Cardiac muscle cell (in vitro differentiated cells and primary cell): ENCODE results near the gene SV2A. TPM values are rescaled to one million over a fixed set of nuclear protein-coding genes. Genes with fewer than 3 reads are reported as not detected.
"Not testable (repeated sequence)": the region's sequence is repeated elsewhere in the genome, so short reads cannot be mapped to it uniquely, and the experiment has no call there.

Source experiments
- DNase-seq, 2 donors: peaks; one replicate each; pipeline versions ENCODE4 v3.0.0 to v3.0.0-alpha.2; 2010 to 2017; ENCODE audit warnings: low read depth in 1 of 2, low spot score in 1 of 2
- H3K27ac ChIP-seq: fragments of 200-600 bp; sonication (generic); 2 replicates; pipeline ENCODE4 v1.5.1; 2016
- H3K27me3 ChIP-seq: fragments of 200-600 bp; sonication (generic); 2 replicates; pipeline ENCODE4 v1.6.0; 2016; ENCODE audit warnings: control low read depth
- H3K36me3 ChIP-seq: fragments of 200-600 bp; sonication (generic); 2 replicates; pipeline ENCODE4 v1.5.1; 2016; ENCODE audit warnings: control low read depth
- H3K4me1 ChIP-seq: fragments of 200-600 bp; sonication (generic); 2 replicates; pipeline ENCODE4 v1.8.1; 2017; ENCODE audit warnings: low read depth, mild to moderate bottlenecking, mixed run types
- H3K4me3 ChIP-seq: fragments of 200-600 bp; sonication (generic); 2 replicates; pipeline ENCODE4 v1.5.1; 2016; ENCODE audit warnings: mild to moderate bottlenecking
- H3K9me3 ChIP-seq: fragments of 200-600 bp; sonication (generic); 2 replicates; pipeline ENCODE4 v1.5.1; 2017; ENCODE audit warnings: low read depth, mild to moderate bottlenecking, control low read depth
- CTCF ChIP-seq: IDR thresholded peaks from 2 replicates; pipeline ENCODE4 v1.5.1; 2012; ENCODE audit warnings: low read depth, mild to moderate bottlenecking, low read length
- polyA plus RNA-seq: library from polyadenylated mRNA; unstranded; fragments of >200 nt; fragmentation: Nextera tagmentation; extraction: Ambion mirVana; gene quantifications from 2 replicates; pipeline ENCODE4 v1.2.1, GENCODE V29; 2016
- total RNA-seq: library from RNA; depleted of rRNA; stranded (reverse); fragments of >200 nt; gene quantifications from 2 replicates; pipeline ENCODE4 v1.2.3, GENCODE V29; 2016

The SV2A gene
- total and polyA plus RNA-seq, 2 experiments from 2014 or later: 19.2 to 23.3 TPM

- Histone ChIP-seq H3K9me3 (no peaks in the 10 kb centered on the region), H3K27ac (peak overlapping the region; percentile 62), H3K4me1 (no peaks in the 10 kb centered on the region), H3K4me3 (no peak overlapping the region), H3K27me3 (no peaks in the 10 kb centered on the region), H3K36me3 (peaks cover 48% of the 10 kb centered on the region)
- no peak for DNase-seq
- TF ChIP-seq CTCF: no peak
Measured at GRCh38 chr1:149962736-149963135, 45.1 kb upstream of the SV2A start.

- TF ChIP-seq CTCF: peak; percentile 53
- no peaks in the 10 kb centered on the region for H3K4me1 ChIP-seq
- no peak overlapping the region for H3K4me3 ChIP-seq
- no peaks in the 10 kb centered on the region for H3K27me3 ChIP-seq
- peak overlapping the region; percentile 62 for H3K27ac ChIP-seq
- H3K9me3 ChIP-seq: no peaks in the 10 kb centered on the region
- peaks cover 52% of the 10 kb centered on the region for H3K36me3 ChIP-seq
- DNase-seq: peak; percentile 76 to 88
Measured at GRCh38 chr1:149962039-149962647, 44.5 kb upstream of the SV2A start.

- H3K27ac ChIP-seq, DNase-seq, H3K4me3 ChIP-seq, H3K27me3 ChIP-seq, H3K9me3 ChIP-seq, H3K4me1 ChIP-seq: not testable (repeated sequence)
- H3K36me3 ChIP-seq: peaks cover 21% of the 10 kb centered on the region
Measured at GRCh38 chr1:149957548-149957947, 39.9 kb upstream of the SV2A start.

GRCh38 chr1:149949911-149950310 is 32.3 kb upstream of the SV2A start:
- Histone ChIP-seq H3K4me1 (no peaks in the 10 kb centered on the region), H3K4me3 (no peak overlapping the region), H3K36me3 (peaks cover 33% of the 10 kb centered on the region), H3K27me3 (no peaks in the 10 kb centered on the region), H3K9me3 (no peaks in the 10 kb centered on the region), H3K27ac (no peak overlapping the region)
- no peak for DNase-seq
- TF ChIP-seq CTCF: no peak

GRCh38 chr1:149945206-149945605 is 27.6 kb upstream of the SV2A start:
- DNase-seq: no peak
- H3K36me3 ChIP-seq: peaks cover 41% of the 10 kb centered on the region

More at GRCh38 chr1:149945206-149945605, 27.6 kb upstream of the SV2A start:
- no peaks in the 10 kb centered on the region for H3K4me1 ChIP-seq
- H3K27ac ChIP-seq: no peak overlapping the region
- no peak for TF ChIP-seq CTCF
- H3K4me3 ChIP-seq: no peak overlapping the region
- no peaks in the 10 kb centered on the region for H3K27me3 ChIP-seq
- no peaks in the 10 kb centered on the region for H3K9me3 ChIP-seq
